ENCODE data around the gene INTS2.

The INTS2 gene

GRCh38 chr17:61908292-61909037, 19.3 kb downstream of the INTS2 start:
- peaks cover 68% of the 10 kb centered on the region for H3K36me3 ChIP-seq (ENCODE audit: insufficient read depth, low read length)
- H3K9me3 ChIP-seq (ENCODE audit: insufficient read depth, low read length, severe bottlenecking): no peaks in the 10 kb centered on the region
- no peaks in the 10 kb centered on the region for H3K27me3 ChIP-seq (ENCODE audit: insufficient read depth, low read length, poor library complexity)
- no peaks in the 10 kb centered on the region for H4K20me1 ChIP-seq (ENCODE audit: insufficient read depth, low read length)
- no peaks in the 10 kb centered on the region for H3K79me2 ChIP-seq (ENCODE audit: insufficient read depth, low read length)
- H3K4me2 ChIP-seq (ENCODE audit: insufficient read depth, low read length): no peak overlapping the region
- H3K9ac ChIP-seq (ENCODE audit: low read depth, low read length): no peak overlapping the region
- ATAC-seq (ENCODE audit: insufficient read depth, low read depth) (no peak), DNase-seq (no peak)
- H3K4me1 ChIP-seq (ENCODE audit: insufficient read depth, low read length): no peaks in the 10 kb centered on the region
- TF ChIP-seq EZH2 (IDR thresholded peaks at IDR 0.05; ENCODE audit: borderline replicate concordance, low read depth, low read length, severe bottlenecking) (no peak), CTCF (IDR thresholded peaks at IDR 0.05; ENCODE audit: borderline replicate concordance, extremely low read depth, low read length, poor library complexity, severe bottlenecking) (no peak)
- H2AFZ ChIP-seq (ENCODE audit: low read depth, low read length): no peak overlapping the region
- no peak overlapping the region for H3K27ac ChIP-seq (ENCODE audit: low read length)
- no peak overlapping the region for H3K4me3 ChIP-seq (ENCODE audit: low read depth in 1 of 2, low read length in 2 of 2)

GRCh38 chr17:61907361-61907760, 20.4 kb downstream of the INTS2 start:
- no peak for ATAC-seq (ENCODE audit: insufficient read depth, low read depth)
- no peaks in the 10 kb centered on the region for H3K9me3 ChIP-seq (ENCODE audit: insufficient read depth, low read length, severe bottlenecking)
- no peak overlapping the region for H3K27ac ChIP-seq (ENCODE audit: low read length)
- H3K79me2 ChIP-seq (ENCODE audit: insufficient read depth, low read length): no peaks in the 10 kb centered on the region
- no peaks in the 10 kb centered on the region for H4K20me1 ChIP-seq (ENCODE audit: insufficient read depth, low read length)
- H3K4me2 ChIP-seq (ENCODE audit: insufficient read depth, low read length): no peak overlapping the region
- no peak for DNase-seq
- no peak overlapping the region for H3K4me3 ChIP-seq (ENCODE audit: low read depth in 1 of 2, low read length in 2 of 2)
- no peak overlapping the region for H2AFZ ChIP-seq (ENCODE audit: low read depth, low read length)
- H3K9ac ChIP-seq (ENCODE audit: low read depth, low read length): no peak overlapping the region
- no peaks in the 10 kb centered on the region for H3K27me3 ChIP-seq (ENCODE audit: insufficient read depth, low read length, poor library complexity)
- TF ChIP-seq EZH2 (IDR thresholded peaks at IDR 0.05; ENCODE audit: borderline replicate concordance, low read depth, low read length, severe bottlenecking): no peak
- TF ChIP-seq CTCF (IDR thresholded peaks at IDR 0.05; ENCODE audit: borderline replicate concordance, extremely low read depth, low read length, poor library complexity, severe bottlenecking): no peak
- H3K36me3 ChIP-seq (ENCODE audit: insufficient read depth, low read length): peaks cover 77% of the 10 kb centered on the region
- no peaks in the 10 kb centered on the region for H3K4me1 ChIP-seq (ENCODE audit: insufficient read depth, low read length)

- no peaks in the 10 kb centered on the region for H4K20me1 ChIP-seq (ENCODE audit: insufficient read depth, low read length)
- TF ChIP-seq CTCF (IDR thresholded peaks at IDR 0.05; ENCODE audit: borderline replicate concordance, extremely low read depth, low read length, poor library complexity, severe bottlenecking) (no peak), EZH2 (IDR thresholded peaks at IDR 0.05; ENCODE audit: borderline replicate concordance, low read depth, low read length, severe bottlenecking) (no peak)
- H3K79me2 ChIP-seq (ENCODE audit: insufficient read depth, low read length): no peaks in the 10 kb centered on the region
- no peak overlapping the region for H3K4me2 ChIP-seq (ENCODE audit: insufficient read depth, low read length)
- DNase-seq (peak; percentile 54), ATAC-seq (ENCODE audit: insufficient read depth, low read depth) (peak; percentile 90)
- H3K9ac ChIP-seq (ENCODE audit: low read depth, low read length): no peak overlapping the region
- H2AFZ ChIP-seq (ENCODE audit: low read depth, low read length): no peak overlapping the region
- H3K27me3 ChIP-seq (ENCODE audit: insufficient read depth, low read length, poor library complexity): no peaks in the 10 kb centered on the region
- no peaks in the 10 kb centered on the region for H3K9me3 ChIP-seq (ENCODE audit: insufficient read depth, low read length, severe bottlenecking)
- H3K36me3 ChIP-seq (ENCODE audit: insufficient read depth, low read length): peaks cover 68% of the 10 kb centered on the region
- H3K4me3 ChIP-seq (ENCODE audit: low read depth in 1 of 2, low read length in 2 of 2): no peak overlapping the region
- no peak overlapping the region for H3K27ac ChIP-seq (ENCODE audit: low read length)
- no peaks in the 10 kb centered on the region for H3K4me1 ChIP-seq (ENCODE audit: insufficient read depth, low read length)
Measured at GRCh38 chr17:61904094-61904710, 23.6 kb downstream of the INTS2 start.
